Smooth muscle cell (in vitro differentiated cells): ENCODE results near the gene AMD1. TPM values are rescaled to one million over a fixed set of nuclear protein-coding genes. Genes with fewer than 3 reads are reported as not detected.

Source experiments
- DNase-seq: peaks from one replicate; lab custom pipeline; 2025; ENCODE audit not compliant: unreplicated experiment; lab: John Stamatoyannopoulos, UW
- H2AFZ ChIP-seq: fragments of 200-600 bp; sonication (generic); 2 replicates; pipeline ENCODE4 v1.6.0; 2016; ENCODE audit warnings: antibody characterized with exemption, low read depth, mild to moderate bottlenecking
- H3F3A ChIP-seq: fragments of 200-600 bp; sonication (generic); 2 replicates; pipeline ENCODE4 v1.6.0; 2017; ENCODE audit warnings: antibody characterized with exemption, low read depth
- H3K27ac ChIP-seq: fragments of 200-600 bp; sonication (generic); 2 replicates; pipeline ENCODE4 v1.5.1; 2016; ENCODE audit warnings: low read depth, mild to moderate bottlenecking
- H3K27me3 ChIP-seq: fragments of 200-600 bp; sonication (generic); 2 replicates; pipeline ENCODE4 v1.6.1; 2016; ENCODE audit warnings: low read depth, mild to moderate bottlenecking
- H3K36me3 ChIP-seq: fragments of 200-600 bp; sonication (generic); 2 replicates; pipeline ENCODE4 v1.5.1; 2016; ENCODE audit warnings: low read depth
- H3K4me1 ChIP-seq: fragments of 200-600 bp; sonication (generic); 2 replicates; pipeline ENCODE4 v1.5.1; 2016; ENCODE audit warnings: low read depth
- H3K4me2 ChIP-seq: fragments of 200-600 bp; sonication (generic); 2 replicates; pipeline ENCODE4 v1.6.0; 2016; ENCODE audit warnings: mild to moderate bottlenecking
- H3K4me3 ChIP-seq: fragments of 200-600 bp; sonication (generic); 2 replicates; pipeline ENCODE4 v1.5.1; 2016; ENCODE audit warnings: mild to moderate bottlenecking
- H3K79me2 ChIP-seq: fragments of 200-600 bp; sonication (generic); 2 replicates; pipeline ENCODE4 v1.6.0; 2016; ENCODE audit warnings: low read depth, mild to moderate bottlenecking
- H3K9ac ChIP-seq: fragments of 200-600 bp; sonication (generic); 2 replicates; pipeline ENCODE4 v1.6.0; 2016; ENCODE audit warnings: low read depth
- H3K9me3 ChIP-seq: fragments of 200-600 bp; sonication (generic); replicated peaks from 2 replicates; pipeline ENCODE4 v1.5.1; 2016; ENCODE audit warnings: low read depth
- H4K20me1 ChIP-seq: fragments of 200-600 bp; sonication (generic); 2 replicates; pipeline ENCODE4 v1.6.0; 2016; ENCODE audit warnings: low read depth
- CTCF ChIP-seq: fragments of 200-600 bp; sonication (generic); IDR thresholded peaks from 2 replicates; pipeline ENCODE4 v1.5.1; 2017; ENCODE audit warnings: borderline replicate concordance, mild to moderate bottlenecking, antibody characterized with exemption; ENCODE audit not compliant: insufficient read depth, poor library complexity, severe bottlenecking
- WGBS: methylation state at CpG from one replicate; pipeline ENCODE4 v1.1.7; 2016; ENCODE audit warnings: low lambda C conversion rate; 5-methylcytosine and 5-hydroxymethylcytosine counted together
- polyA plus RNA-seq: library from polyadenylated mRNA; unstranded; fragments of >200 nt; fragmentation: Nextera tagmentation; extraction: Ambion mirVana; gene quantifications from 2 replicates; pipeline ENCODE4 v1.2.1, GENCODE V29; 2016
- total RNA-seq: library from RNA; depleted of rRNA; stranded (reverse); fragments of >200 nt; gene quantifications from 2 replicates; pipeline ENCODE4 v1.2.3, GENCODE V29; 2014

The AMD1 gene
- total and polyA plus RNA-seq, 2 experiments from 2014 or later: 31.2 to 56.7 TPM

GRCh38 chr6:110849781-110850180, 24.8 kb upstream of the AMD1 start:
- Histone ChIP-seq H3K9ac (no peak overlapping the region), H3K27ac (no peak overlapping the region), H3K9me3 (no peaks in the 10 kb centered on the region), H2AFZ (no peak overlapping the region), H4K20me1 (no peaks in the 10 kb centered on the region), H3K4me2 (no peak overlapping the region), H3K79me2 (no peaks in the 10 kb centered on the region), H3F3A (no peaks in the 10 kb centered on the region), H3K4me3 (no peak overlapping the region), H3K4me1 (no peaks in the 10 kb centered on the region), H3K36me3 (no peaks in the 10 kb centered on the region), H3K27me3 (no peaks in the 10 kb centered on the region)
- WGBS: 86% methylated on average over 4 of the region's 4 CpGs
- no peak for TF ChIP-seq CTCF
- no peak for DNase-seq

GRCh38 chr6:110852773-110853172, 21.8 kb upstream of the AMD1 start:
- no peak for TF ChIP-seq CTCF
- no peak overlapping the region for H3K4me2 ChIP-seq
- no peak for DNase-seq

GRCh38 chr6:110853754-110854477, 20.7 kb upstream of the AMD1 start:
- Histone ChIP-seq H3K4me2 (no peak overlapping the region), H3K27ac (no peak overlapping the region), H2AFZ (no peak overlapping the region), H3K9ac (no peak overlapping the region), H3K4me3 (no peak overlapping the region), H3K9me3 (no peaks in the 10 kb centered on the region), H3K79me2 (no peaks in the 10 kb centered on the region), H3F3A (no peaks in the 10 kb centered on the region), H3K4me1 (no peaks in the 10 kb centered on the region), H3K36me3 (no peaks in the 10 kb centered on the region), H3K27me3 (no peaks in the 10 kb centered on the region), H4K20me1 (no peaks in the 10 kb centered on the region)
- DNase-seq: no peak
- 86% methylated on average over 5 of the region's 5 CpGs for WGBS
- no peak for TF ChIP-seq CTCF

More at GRCh38 chr6:110852773-110853172, 21.8 kb upstream of the AMD1 start:
- no peak overlapping the region for H2AFZ ChIP-seq
- no peaks in the 10 kb centered on the region for H3K79me2 ChIP-seq
- no peaks in the 10 kb centered on the region for H4K20me1 ChIP-seq
- H3K27me3 ChIP-seq: no peaks in the 10 kb centered on the region
- no peak overlapping the region for H3K27ac ChIP-seq
- H3K36me3 ChIP-seq: no peaks in the 10 kb centered on the region
- H3K4me3 ChIP-seq: no peak overlapping the region
- H3K9me3 ChIP-seq: no peaks in the 10 kb centered on the region
- 94% methylated on average over 2 of the region's 2 CpGs for WGBS
- no peaks in the 10 kb centered on the region for H3K4me1 ChIP-seq
- H3K9ac ChIP-seq: no peak overlapping the region
- no peaks in the 10 kb centered on the region for H3F3A ChIP-seq

- H4K20me1 ChIP-seq: no peaks in the 10 kb centered on the region
- TF ChIP-seq CTCF: no peak
- WGBS: 83% methylated on average over 3 of the region's 3 CpGs
- H3K27me3 ChIP-seq: no peaks in the 10 kb centered on the region
- no peak for DNase-seq
- no peaks in the 10 kb centered on the region for H3K4me1 ChIP-seq
- no peaks in the 10 kb centered on the region for H3K79me2 ChIP-seq
- no peak overlapping the region for H2AFZ ChIP-seq
- H3K9ac ChIP-seq: no peak overlapping the region
- H3K4me2 ChIP-seq: no peak overlapping the region
- no peak overlapping the region for H3K4me3 ChIP-seq
- no peaks in the 10 kb centered on the region for H3K9me3 ChIP-seq
- H3F3A ChIP-seq: no peaks in the 10 kb centered on the region
- no peaks in the 10 kb centered on the region for H3K36me3 ChIP-seq
- no peak overlapping the region for H3K27ac ChIP-seq
These were observed 18.3 kb upstream of the AMD1 start for GRCh38 chr6:110856296-110856695.
